Stimulated activated CD8-positive, alpha-beta memory T cell treated with anti-CD3 and anti-CD28 coated beads, Interleukin-12 subunit alpha, Interleukin-12 subunit beta, amount 100 ng/mL, for 24 hours (primary cell): ENCODE results near the gene IFNA17.
"Not testable (repeated sequence)": the region's sequence is repeated elsewhere in the genome, so short reads cannot be mapped to it uniquely, and the experiment has no call there.

Experiments used
- DNase-seq: peaks from one replicate; pipeline ENCODE4 v3.0.0-alpha.2; 2020; ENCODE audit errors: extremely low read depth

Gene IFNA17

DNA sequence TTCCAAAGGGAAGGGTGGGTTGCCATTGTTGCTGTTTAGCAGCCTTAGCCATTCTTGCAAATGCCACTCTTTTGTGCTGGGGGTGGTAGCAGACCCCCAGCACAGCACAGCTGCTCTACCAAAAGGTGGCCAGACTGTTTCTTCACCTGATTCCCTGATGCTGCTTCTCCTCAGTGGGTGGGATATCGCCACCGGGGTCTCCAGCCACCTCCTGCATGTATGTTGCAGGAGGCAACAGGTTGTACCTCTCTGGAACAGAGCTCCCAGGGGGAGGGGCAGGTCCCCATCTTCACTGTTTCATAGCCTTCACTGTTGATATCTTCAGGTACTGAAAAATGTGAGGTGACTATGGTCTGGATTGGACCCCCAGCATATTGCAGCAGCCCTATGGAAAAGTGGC, 17.2 kb downstream of the IFNA17 start:
- DNase-seq, result not testable (repeated sequence)

DNA sequence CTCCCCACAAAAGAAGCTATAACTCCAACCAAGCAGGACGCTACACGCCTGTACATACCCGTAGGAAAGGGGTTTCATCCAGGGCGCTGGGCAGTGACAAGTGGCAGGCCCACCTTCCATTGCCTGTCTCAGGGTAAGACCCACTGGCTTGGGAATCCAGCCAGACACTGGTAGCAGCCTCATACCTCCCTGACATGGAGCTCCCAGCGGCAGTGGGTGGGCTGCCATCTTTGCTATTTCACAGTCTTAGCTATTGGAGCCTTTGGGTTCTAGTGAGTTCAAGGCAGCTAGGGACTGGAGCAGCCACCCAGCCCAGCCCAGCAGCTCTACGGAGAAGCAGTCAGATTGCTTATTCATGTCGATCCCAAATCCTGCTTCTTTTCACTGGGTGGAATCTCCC, 17.7 kb downstream of the IFNA17 start:
- no peak for DNase-seq

DNA sequence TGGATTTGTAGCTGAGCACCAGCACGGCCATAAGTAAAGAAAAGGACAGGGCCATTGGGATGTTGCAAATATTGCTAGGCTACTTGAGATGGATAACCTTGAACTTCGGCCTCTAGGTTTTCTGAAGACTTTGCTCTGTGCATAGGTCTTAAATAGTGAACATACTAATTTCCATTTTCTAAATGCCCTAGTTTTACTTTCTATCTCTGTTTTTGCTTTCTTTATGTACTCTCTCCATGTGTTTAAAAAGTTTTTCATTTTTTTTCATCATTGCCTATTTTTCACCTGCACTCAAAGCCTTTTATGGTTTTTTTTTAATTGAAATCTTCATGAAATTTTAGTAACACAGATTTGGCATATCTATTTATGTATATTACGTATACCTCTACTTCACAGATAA, 21.0 kb downstream of the IFNA17 start, which contains the start of gene IFNA10:
Gene IFNA10, minus strand, starts transcription at position 101 of the 400 bp plus-strand sequence. Its CDS starts 46 bp downstream, at position 55.
- DNase-seq, result not testable (repeated sequence)

DNA sequence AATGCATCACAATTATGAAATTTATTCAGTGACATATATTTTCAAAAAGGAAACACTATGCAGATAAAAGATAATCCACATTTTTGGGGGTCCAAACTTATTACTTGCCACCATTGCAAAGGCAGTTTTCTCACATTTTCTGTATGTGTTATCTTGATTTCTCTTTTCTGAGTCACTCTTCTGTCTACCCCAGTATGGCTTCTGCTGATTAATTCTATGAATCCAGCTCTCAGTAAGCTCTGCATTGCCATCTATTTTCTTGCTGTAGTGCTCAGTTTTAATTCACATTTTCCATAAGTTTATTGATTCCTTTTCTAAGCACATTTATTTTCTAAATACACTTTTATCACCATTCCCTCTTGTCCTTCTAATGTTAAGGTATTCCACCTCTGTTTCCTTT, 22.8 kb downstream of the IFNA17 start:
- DNase-seq, result no peak

DNA sequence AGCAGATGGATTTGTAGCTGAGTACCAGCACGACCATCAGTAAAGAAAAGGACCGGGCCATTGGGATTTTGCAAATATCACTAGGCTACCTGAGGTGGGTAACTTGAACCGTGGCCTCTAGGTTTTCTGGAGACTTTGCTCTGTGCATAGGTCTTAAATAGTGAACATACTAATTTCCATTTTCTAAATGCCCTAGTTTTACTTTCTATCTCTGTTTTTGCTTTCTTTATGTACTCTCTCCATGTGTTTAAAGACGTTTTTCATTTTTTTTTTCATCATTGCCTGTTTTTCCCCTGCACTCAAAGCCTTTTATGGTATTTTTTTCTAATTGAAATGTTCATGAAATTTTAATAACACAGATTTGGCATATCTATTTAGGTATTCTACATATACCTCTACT, 25.9 kb downstream of the IFNA17 start, which contains the start of gene IFNA7:
Gene IFNA7, minus strand, starts transcription at position 101 of the 400 bp plus-strand sequence. Its CDS starts 40 bp downstream, at position 61.
- DNase-seq, result not testable (repeated sequence)

DNA sequence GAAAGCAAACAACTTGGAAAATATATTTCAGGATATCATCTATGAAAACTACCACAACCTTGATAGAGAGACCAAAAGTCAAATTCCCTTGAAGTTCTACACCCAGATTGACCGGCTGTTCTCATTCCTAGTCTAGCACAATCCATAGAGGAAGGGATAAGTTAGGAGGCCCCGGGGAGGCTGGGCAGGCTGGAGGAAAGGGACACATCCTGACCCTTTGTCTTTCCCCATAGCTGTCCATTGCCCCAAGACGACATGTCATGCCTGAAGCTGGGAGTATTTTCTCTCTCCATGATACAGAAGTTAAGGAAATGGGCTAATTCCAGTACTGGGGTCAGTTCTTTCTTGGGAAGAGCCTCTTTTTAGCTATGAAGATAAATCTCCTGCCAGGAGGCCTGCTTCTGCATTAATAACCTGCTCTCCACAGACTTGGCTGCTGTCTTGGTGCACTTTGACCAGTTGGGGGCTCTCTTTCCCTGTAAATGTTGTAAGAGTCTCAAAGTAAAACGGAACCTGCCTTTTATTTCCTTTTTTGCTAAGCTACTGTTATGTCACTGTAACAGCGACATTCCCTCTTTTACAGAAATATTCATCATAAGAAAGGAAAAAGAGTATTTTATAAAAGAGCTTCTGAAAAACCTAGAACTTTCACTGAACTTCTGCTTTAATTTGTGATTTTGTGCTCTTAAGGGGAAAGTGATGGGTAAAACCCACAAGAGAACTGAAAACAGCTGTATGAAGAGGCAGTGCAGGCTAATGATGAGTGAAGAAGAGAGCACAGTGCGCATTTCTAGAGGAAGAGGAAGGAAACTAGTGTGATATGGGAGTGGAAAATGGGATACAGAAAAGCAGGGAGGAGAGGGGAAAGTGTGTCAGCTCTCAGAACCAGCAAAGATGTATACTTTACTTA, 32.9 kb downstream of the IFNA17 start:
- not testable (repeated sequence) for DNase-seq

DNA sequence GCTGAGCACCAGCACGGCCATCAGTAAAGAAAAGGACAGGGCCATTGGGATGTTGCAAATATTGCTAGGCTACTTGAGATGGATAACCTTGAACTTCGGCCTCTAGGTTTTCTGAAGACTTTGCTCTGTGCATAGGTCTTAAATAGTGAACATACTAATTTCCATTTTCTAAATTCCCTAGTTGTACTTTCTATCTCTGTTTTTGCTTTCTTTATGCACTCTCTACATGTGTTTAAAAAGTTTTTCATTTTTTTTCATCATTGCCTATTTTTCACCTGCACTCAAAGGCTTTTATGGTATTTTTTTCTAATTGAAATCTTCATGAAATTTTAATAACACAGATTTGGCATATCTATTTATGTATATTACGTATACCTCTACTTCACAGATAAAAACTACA, 40.5 kb downstream of the IFNA17 start, which contains the start of gene IFNA4:
Gene IFNA4, minus strand, starts transcription at position 101 of the 400 bp plus-strand sequence. Its CDS starts 56 bp downstream, at position 45.
- DNase-seq, result not testable (repeated sequence)

DNA sequence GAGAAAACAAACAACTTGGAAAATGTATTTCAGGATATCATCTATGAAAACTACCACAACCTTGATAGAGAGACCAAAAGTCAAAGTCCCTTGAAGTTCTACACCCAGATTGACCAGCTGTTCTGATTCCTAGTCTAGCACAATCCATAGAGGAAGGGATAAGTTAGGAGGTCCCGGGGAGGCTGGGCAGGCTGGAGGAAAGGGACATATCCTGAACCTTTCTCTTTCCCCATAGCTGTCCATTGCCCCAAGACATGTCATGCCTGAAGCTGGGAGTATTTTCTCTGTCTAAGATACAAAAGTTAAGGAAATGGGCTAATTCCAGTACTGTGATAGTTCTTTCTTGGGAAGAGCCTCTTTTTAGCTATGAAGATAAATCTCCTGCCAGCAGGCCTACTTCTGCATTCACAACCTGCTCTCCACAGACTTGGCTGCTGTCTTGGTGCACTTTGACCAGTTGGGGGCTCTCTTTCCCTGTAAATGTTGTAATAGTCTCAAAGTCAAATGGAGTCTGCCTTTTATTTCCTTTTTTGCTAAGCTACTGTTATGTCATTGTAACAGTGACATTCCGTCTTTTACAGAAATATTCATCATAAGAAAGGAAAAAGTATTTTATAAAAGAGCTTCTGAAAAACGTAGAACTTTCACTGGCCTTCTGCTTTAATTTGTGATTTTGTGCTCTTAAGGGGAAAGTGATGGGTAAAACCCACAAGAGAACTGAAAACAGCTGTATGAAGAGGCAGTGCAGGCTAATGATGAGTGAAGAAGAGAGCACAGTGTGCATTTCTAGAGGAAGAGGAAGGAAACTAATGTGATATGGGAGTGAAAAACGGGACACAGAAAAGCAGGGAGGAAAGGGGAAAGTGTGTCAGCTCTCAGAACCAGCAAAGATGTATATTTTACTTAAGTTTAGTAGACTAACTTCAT, 44.9 kb downstream of the IFNA17 start:
- not testable (repeated sequence) for DNase-seq
